ENCODE measurements around the gene FAT1. TPM values are rescaled to one million over a fixed set of nuclear protein-coding genes. Genes with fewer than 3 reads are reported as not detected.

Gene FAT1
- total RNA-seq, 1 donor from 2014 or later: 344 TPM

DNA sequence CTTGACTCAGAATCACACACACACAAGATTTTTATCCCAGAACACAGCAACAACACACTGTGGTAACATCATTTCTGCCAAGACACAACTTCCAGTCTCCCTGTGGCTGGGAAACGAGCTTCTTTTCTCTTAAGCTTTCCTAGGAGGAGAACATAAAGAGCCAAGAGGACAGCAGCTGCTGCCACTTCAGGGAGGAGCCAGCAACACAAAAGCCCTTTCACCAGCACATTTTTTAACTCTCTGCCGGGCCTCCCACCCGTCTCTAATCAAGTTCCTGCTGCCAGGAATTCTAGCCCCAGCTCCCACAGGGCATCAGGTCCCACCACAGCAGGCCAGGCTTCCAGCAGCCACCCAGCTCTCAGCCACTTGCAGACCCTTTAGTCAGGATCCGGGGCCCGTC is 22.4 kb downstream of the FAT1 start:
- no peak for DNase-seq (ENCODE audit: low read depth)
- peaks cover 4% of the 10 kb centered on the region for H3K36me3 ChIP-seq (ENCODE audit: control insufficient read depth, insufficient read depth, low read length)
- no peak overlapping the region for H3K4me3 ChIP-seq (ENCODE audit: low read depth, low read length)
- H3K27me3 ChIP-seq (ENCODE audit: control insufficient read depth, insufficient read depth, low read length): no peaks in the 10 kb centered on the region
- TF ChIP-seq, protein P1, sequence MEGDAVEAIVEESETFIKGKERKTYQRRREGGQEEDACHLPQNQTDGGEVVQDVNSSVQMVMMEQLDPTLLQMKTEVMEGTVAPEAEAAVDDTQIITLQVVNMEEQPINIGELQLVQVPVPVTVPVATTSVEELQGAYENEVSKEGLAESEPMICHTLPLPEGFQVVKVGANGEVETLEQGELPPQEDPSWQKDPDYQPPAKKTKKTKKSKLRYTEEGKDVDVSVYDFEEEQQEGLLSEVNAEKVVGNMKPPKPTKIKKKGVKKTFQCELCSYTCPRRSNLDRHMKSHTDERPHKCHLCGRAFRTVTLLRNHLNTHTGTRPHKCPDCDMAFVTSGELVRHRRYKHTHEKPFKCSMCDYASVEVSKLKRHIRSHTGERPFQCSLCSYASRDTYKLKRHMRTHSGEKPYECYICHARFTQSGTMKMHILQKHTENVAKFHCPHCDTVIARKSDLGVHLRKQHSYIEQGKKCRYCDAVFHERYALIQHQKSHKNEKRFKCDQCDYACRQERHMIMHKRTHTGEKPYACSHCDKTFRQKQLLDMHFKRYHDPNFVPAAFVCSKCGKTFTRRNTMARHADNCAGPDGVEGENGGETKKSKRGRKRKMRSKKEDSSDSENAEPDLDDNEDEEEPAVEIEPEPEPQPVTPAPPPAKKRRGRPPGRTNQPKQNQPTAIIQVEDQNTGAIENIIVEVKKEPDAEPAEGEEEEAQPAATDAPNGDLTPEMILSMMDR (IDR thresholded peaks at IDR 0.05; ENCODE audit: insufficient read depth, low read length, poor library complexity, severe bottlenecking): no peak

DNA sequence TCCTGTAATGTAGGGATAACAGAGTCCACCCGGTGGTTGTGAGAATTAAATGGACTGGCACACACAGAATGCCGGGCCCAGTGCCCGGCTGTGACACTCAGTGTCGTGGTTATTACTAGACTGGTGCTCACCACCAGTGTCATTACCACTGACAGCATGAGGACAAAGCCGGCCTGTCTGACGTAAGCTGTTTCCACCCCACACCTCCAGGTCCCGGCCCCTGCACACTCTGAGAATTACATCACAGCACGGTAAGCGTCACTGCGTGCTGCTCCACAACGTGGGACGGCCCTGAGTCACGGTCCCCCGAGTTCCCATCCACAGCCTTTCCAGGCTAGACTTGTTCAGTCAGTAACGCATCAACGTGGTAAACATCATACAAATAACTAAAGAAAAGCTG is 22.9 kb downstream of the FAT1 start:
- DNase-seq (ENCODE audit: low read depth): no peak
- no peaks in the 10 kb centered on the region for H3K27me3 ChIP-seq (ENCODE audit: control insufficient read depth, insufficient read depth, low read length)
- TF ChIP-seq, protein P1 (IDR thresholded peaks at IDR 0.05; ENCODE audit: insufficient read depth, low read length, poor library complexity, severe bottlenecking): no peak
- H3K4me3 ChIP-seq (ENCODE audit: low read depth, low read length): no peak overlapping the region
- H3K36me3 ChIP-seq (ENCODE audit: control insufficient read depth, insufficient read depth, low read length): peaks cover 2% of the 10 kb centered on the region

DNA sequence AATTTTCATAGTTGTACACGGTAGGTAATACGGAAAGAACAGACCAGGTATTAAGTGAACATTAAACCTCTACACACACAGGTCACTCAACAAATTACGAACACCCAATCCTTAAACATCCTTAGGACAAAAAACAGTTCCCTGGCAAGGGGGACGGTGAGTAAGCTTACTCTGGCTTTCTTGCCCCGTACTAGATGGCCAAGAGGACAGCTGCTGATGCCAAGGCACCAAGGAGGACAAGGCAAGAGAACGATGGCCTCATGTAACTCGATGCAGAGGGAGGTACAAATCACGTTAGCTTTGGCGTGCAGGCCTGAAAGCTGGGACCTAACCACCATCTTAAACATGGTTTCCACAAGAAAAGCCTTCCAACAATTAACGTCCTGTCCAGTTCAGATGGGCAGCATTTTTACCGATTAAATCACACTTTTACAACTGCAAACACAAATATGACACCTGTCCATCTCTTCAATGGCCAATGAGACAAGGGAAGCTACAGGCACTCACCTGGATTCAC is 23.7 kb downstream of the FAT1 start:
- H3K4me3 ChIP-seq (ENCODE audit: low read depth, low read length): no peak overlapping the region
- H3K36me3 ChIP-seq (ENCODE audit: control insufficient read depth, insufficient read depth, low read length): peaks cover 2% of the 10 kb centered on the region
- TF ChIP-seq, protein P1 (IDR thresholded peaks at IDR 0.05; ENCODE audit: insufficient read depth, low read length, poor library complexity, severe bottlenecking): no peak
- no peaks in the 10 kb centered on the region for H3K27me3 ChIP-seq (ENCODE audit: control insufficient read depth, insufficient read depth, low read length)
- DNase-seq (ENCODE audit: low read depth): no peak

- no peak for DNase-seq (ENCODE audit: low read depth)
- H3K27me3 ChIP-seq (ENCODE audit: control insufficient read depth, insufficient read depth, low read length): no peaks in the 10 kb centered on the region
- TF ChIP-seq, protein P1 (IDR thresholded peaks at IDR 0.05; ENCODE audit: insufficient read depth, low read length, poor library complexity, severe bottlenecking): no peak
- H3K4me3 ChIP-seq (ENCODE audit: low read depth, low read length): no peak overlapping the region
- peaks cover 2% of the 10 kb centered on the region for H3K36me3 ChIP-seq (ENCODE audit: control insufficient read depth, insufficient read depth, low read length)
Observed at GRCh38 chr4:186699298-186699697, 24.4 kb downstream of the FAT1 start.

- no peak for DNase-seq (ENCODE audit: low read depth)
- peaks cover 2% of the 10 kb centered on the region for H3K36me3 ChIP-seq (ENCODE audit: control insufficient read depth, insufficient read depth, low read length)
- H3K27me3 ChIP-seq (ENCODE audit: control insufficient read depth, insufficient read depth, low read length): no peaks in the 10 kb centered on the region
Observed at GRCh38 chr4:186698525-186698924, 25.1 kb downstream of the FAT1 start.

GRCh38 chr4:186698028-186698427 is 25.6 kb downstream of the FAT1 start:
- no peak overlapping the region for H3K4me3 ChIP-seq (ENCODE audit: low read depth, low read length)
- no peaks in the 10 kb centered on the region for H3K27me3 ChIP-seq (ENCODE audit: control insufficient read depth, insufficient read depth, low read length)
- H3K36me3 ChIP-seq (ENCODE audit: control insufficient read depth, insufficient read depth, low read length): peaks cover 2% of the 10 kb centered on the region
- no peak for DNase-seq (ENCODE audit: low read depth)
- TF ChIP-seq, protein P1 (IDR thresholded peaks at IDR 0.05; ENCODE audit: insufficient read depth, low read length, poor library complexity, severe bottlenecking): no peak

More at GRCh38 chr4:186698525-186698924, 25.1 kb downstream of the FAT1 start:
- H3K4me3 ChIP-seq (ENCODE audit: low read depth, low read length): no peak overlapping the region
- TF ChIP-seq, protein P1 (IDR thresholded peaks at IDR 0.05; ENCODE audit: insufficient read depth, low read length, poor library complexity, severe bottlenecking): no peak

All from kidney epithelial cell (primary cell).